Stimulated activated CD4-positive, alpha-beta T cell treated with anti-CD3 and anti-CD28 coated beads, Interleukin-2, amount 100 ng/mL, for 24 hours (primary cell): ENCODE data around the gene HHIPL1.
A peak's percentile ranks its signal among the peaks of the same experiment; 100 is the strongest.

Experiments used
- DNase-seq, 2 donors: peaks; one replicate each; pipeline ENCODE4 v3.0.0-alpha.2; 2020

Gene HHIPL1

DNA sequence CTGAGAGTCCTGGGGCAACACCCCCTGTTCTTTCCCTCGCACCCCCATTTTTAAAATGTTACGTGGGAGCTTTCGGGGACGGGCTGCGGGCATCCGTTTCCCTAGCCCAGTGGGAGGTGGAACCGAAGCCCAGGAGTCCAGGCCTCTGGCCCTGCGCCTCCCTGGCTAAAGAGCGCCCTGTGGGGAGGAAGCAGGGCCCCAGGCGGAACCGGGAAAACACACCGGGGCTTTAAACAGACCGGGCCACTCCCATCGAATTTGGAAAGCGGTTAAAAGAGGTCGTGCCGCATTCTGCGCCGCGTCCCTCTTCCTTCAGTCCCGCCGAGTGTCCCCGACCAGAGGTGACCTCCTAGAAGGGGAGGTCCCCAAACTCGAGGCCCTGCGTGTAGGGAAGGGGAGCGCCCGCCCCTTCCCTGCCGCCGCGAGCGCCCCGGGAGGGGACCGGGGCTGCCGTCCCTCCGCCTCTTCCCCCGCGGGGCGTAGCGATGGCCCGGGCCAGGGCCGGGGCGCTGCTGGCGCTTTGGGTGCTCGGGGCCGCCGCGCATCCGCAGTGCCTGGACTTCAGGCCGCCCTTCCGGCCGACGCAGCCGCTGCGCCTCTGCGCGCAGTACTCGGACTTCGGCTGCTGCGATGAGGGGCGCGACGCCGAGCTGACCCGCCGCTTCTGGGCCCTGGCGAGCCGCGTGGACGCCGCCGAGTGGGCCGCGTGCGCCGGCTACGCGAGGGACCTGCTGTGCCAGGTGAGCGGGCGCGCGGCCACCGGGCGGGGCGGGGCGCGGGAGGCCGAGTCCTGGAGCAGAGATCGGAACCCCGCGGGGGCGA is at the start of gene HHIPL1:
Gene HHIPL1 (plus strand): TSS at position 407 of the 822 bp plus-strand sequence. CDS start 79 bp downstream, at position 486.
- no peak for DNase-seq

DNA sequence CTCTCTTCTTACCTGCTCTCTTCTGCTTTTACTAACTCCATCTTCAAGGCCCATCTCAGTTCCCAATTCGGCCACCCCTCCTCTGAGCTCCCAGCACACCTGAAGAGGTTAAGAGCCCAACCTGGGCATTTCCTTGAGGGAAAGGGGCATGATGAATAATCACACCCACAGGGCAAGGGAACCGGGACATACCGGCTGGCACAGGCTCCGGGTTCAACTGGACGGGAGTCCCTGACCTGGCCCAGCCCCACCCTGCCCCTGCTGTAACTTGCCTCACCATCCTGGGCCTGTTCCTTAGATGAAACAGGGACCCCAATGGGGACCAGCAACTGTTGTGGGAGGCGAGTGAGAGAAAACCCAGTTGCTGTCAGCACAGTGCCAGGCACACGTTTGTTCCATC is 49.4 kb upstream of the HHIPL1 start:
- DNase-seq, result no peak

DNA sequence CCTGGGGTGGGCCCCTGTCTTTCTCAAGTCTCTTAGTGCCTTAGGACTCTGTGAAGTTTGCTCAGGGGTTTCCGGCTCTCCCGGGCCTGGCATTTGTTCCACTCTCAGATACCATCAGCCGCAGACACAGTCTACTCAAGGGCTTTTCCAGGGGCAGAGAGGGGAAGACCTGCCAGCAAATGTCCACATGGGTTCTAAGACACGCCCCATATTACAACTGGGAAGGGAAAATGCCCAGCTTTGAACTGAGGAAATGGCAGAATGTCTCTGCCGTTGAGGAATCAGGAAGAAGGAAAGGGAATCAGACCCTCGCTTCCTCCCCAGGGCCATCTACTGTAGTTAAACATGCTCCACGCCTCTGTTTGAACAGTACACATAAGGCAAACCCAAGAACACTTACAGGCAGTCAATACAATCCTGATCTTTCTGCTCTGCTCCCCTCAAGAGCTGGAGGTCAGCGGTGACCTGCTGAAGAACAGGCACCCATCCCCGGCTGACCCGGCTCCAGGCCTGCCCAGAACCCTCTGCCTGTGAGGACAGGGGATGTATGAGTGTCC is 48.8 kb upstream of the HHIPL1 start:
- DNase-seq, result no peak

DNA sequence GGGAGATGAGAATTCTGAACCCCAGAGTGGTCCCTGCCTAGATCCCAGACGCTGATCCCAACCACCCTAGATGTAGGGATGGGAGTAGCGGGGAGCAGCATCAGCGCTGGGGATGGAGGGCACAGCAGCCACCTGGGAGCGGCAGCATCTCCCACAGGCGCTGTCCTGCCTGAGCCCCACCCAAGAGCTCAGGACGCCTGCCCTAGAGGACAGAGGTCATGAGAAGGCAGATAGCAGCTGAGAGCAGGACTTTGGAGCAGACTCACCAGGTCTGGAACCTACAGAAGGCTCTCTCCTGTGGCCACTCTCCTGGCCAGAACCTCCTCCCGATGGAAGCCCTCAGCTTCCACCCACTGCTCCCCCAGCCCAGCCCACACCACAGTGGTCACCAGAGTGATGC is 48.2 kb upstream of the HHIPL1 start:
- no peak for DNase-seq

DNA sequence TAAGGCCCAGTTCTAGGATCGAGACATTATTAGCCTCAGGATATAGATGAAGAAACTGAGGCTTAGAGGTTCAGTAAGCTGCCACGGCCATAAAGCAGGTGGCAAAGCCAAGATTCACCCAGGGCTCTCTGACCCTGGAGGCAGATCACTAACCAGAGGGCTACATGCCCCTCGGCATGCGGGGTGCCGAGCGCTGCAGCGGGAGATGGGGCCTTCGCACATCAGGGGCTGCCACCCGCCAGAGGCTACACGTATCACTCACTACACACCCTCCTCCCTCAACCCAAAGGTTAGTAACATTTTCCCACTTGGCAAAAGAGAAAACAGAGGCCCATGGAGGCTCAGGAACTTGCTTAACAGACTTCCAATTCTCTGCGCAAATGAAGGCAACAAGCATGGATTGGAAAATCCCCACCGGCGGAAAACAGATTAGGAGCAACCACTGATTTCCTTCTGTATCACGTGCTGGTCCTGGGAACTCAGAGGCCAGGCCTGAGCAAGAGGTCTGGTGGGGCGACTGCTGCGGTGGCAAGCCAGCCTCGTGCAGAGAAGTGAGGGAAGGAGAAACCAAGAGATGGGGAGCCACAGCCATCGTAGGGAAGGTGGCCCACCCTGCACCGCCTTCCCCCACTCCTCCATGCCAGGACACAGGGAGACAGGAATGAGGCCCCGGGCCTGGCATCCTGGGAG is 46.9 kb upstream of the HHIPL1 start:
- no peak for DNase-seq

DNA sequence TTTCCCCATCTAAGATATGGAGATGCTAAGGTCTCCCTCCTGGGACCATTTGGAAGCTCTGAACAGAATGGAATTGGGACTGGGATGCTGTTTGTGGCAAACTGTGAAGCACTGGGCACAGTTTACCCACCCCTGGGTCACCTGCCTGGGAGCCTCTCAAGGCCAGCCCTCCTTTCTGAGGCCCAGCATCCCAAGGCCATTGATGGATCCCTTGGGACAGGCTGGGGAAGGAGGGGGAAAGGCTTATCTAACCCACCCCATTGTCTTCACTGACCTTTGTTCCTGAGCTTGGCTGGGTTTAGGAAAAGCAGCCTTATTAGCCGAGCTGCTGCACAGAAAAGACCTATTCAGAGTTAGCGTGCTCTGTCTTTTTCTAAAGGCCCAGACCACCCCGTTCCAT is 46.2 kb upstream of the HHIPL1 start:
- no peak for DNase-seq

DNA sequence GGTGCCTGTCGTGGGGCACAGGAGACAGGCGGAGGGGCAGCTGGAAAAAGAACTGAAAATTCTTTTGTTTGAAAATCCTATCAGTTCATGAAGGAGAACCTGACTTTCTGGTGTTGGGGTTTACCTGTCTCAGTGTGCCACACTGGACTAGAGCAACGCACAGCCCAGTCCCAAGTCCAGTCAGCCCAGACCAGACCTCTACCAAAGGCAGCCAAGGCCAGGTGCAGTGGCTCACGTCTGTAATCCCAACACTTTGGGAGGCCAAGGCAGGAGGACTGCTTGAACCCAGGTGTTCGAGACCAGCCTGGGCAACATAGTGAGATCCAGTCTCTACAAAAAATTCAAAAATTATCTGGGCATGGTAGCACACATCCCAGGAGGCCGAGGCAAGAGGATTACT is 45.5 kb upstream of the HHIPL1 start:
- DNase-seq, result no peak

DNA sequence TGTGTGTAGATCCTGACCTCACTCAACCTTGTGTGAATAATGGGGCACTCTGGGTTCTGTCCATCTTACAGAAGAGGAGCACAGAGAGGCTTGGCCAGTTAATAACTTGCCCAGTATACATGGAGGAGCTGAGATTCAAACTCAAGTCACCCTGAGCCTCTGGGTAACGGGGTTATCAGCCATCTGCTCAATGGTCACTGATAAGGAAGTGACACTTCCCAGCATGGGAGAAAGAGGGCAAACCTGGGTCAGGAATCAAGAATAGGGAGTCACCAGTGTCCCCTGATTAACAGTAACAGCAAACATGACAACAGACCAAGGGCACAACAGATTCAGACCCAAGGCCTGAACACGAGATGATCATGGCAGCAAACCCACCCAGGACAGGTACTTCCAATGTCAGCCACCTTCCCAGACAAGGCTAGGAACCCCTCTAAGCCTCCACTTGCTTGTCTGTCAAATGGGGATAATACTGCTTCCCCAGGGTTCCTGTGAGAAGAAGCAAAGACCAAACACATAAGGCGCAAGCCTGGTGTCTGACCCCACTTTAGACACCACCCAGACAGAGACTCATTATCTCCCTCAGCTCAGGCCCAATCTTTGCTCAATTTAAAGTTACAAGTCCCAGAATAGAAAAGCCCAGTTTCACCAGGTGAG is 44.6 kb upstream of the HHIPL1 start:
- DNase-seq, result no peak

DNA sequence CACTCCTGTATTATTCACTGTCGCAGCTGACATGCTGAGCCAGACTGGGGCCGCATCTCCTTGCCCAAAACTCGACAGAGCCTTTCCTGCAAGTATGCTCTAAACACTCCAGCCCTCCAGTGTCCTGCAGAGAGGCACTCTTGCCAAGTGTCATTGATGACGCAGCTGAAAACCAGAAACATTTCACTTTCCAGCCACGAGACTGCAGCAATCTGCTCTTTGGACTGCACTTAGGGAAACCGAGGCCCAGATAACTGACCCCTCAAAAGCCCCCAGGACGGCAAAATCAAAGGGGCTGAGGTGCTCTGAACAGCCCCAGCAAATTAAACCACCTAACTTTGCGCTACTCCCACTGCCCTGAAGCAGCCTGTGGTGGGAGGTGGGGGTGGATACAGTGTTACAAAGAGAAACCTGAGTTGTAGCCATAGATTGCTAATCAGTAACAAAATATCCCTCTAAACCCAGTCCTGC is 43.5 kb upstream of the HHIPL1 start:
- no peak for DNase-seq

DNA sequence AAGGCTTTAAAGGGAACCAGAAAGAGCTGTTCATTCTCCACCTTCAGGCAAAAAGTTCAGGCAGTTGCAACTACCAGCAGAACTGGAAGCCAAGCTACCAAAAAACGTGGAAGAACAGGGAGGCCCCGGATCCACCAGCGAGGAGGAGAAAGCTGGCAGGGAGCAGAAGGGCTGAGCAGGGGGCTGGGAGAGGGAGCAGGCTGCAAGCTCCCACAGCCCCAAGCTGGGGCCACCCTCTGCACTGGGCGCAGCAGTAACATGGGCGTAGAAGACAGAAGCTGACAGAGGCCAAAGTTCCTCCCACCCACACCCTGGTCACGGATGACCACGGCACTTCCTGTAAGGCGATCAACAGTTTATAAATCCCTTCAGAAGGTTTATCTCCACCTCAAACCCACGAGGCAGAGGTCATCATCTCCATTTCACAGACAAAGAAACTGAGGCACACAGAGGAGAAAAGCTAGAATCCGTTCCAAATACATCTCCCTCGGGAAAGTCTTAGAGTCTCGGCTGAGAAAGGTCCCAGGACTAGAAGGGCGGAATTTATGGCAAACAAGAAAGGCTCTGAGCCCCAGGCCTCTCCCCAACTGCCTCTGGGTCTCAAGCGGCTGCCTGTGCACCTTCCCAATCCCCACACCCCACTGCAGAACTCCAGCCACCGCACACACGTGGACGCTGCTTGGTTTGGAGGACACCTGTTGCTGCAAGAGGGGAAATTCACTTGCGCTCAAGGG is 42.7 kb upstream of the HHIPL1 start:
- DNase-seq, result no peak

DNA sequence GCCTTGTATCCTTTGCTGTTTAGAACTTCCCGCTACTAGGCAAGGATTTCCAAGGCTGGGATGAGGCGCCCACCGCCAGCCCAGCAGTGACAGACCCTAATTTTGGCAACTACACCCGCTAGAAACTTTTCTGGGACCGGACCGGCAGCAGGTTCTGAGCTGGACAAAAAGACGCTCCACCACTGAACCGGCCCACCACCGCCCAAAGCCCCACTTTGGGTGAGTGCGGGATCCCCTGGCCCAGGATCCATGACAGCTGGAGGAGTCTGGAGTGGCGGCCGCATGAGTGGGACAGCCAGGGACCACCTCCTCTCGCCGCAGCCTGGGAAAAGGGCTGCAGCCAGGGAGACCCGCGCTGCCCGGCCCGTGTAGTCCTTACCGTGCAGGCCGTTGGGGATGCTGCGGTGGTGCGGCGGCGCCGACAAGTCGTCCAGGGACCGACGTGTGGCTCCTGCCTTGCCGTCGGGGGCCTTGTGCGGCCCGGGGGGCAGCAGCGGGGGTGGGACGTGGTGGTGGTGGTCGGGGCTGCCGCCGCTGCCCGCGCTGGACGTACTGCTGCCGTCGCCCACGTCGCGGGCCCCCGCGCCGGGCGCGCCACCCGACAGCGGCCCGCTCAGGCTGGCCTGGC is 42.0 kb upstream of the HHIPL1 start:
- no peak for DNase-seq

DNA sequence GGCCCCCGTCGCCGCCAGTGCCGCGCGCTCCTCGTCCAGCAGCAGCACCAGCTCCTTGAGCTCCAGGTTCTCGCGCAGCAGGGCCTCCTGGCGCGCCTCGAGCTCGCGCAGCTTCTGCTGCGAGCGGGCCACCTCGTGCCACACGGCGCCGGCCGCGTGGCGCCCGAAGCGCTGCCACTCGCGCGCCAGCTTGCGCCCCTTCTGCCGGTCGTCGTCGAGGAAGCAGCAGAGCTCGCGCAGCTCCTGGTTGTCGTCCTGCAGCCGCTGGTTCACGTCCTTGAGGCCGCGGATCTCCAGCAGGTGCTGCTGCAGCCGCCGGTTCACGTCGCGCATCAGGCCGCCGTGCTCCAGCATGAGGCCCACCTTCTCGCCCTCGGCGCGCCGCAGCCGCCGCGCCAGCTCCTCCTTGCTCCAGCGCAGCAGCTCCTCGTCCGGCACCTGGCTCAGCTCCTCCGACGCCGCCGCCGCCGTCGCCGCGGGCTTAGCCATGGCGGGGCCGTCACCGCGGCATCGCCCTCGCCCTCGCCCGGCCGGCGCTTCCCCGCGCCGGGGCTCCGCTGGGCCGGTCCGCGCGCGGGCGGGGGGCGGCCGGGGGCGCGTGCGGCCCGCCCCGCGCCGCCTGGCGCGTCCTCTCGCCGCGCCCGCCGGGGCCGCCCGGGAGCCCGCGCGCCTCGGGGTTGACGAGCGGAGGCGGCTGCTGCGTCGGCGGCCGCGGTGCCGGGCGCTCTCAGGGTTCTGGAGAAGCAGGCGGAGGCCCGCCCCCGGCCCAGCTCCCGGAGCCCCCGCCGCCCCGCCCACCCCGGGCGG is 41.3 kb upstream of the HHIPL1 start, which contains the start of gene CCDC85C:
Gene CCDC85C (minus strand): TSS at position 737 of the 807 bp plus-strand sequence. CDS start 248 bp downstream, at position 489.
- peak; percentile 44 to 45 for DNase-seq

DNA sequence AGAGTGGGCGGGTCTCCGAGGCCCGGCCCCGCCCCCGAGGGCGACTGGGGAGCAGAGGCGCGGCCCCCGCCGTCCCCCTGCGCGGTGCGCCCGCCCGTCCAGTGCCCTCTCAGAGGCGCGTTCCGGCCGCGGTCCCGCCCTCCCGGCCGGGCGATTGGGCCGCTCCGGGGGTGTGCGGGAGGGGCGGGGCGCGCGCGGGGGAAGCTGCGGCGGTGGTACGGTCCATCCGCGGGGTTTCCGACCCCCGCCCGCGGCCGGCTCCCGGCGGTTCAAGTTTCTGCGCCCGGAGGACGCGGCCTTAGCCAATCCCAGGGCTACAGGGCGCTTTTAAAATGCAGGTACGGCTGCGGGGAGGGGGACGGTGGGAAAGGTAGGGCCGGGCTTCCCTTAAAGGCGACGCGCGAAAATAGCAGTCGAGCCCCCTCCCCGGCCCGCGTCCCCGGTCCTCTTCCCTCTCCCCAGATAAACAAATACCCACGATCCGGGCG is 40.6 kb upstream of the HHIPL1 start:
- peak; percentile 91 to 92 for DNase-seq

DNA sequence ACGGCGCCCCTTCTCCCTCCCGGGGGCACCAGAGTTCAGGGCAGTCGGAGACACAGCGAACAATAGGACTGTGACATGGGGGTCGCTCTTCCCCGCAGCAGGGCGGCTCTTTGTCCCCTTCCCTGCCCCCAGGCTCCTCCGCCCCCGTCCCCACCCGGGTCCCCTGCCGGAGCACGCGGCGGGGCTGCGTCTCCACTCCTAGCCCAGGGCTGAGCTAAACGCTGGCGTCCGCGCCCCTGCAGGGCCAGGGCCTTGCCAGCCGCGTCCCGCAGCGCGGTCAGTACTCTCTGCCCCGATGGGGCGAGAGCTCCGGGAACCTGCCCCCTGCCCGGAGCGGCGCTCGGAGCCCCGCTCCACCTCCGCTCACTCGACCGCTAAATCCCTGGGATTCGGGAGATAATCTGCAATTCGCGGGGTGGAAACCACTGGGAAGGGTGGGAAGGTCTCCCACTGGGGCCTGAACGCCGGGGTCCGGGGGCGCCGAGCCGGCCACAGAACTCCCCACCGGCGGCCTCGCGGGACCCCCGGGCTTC is 40.1 kb upstream of the HHIPL1 start:
- peak in 1 of 2 donors; percentile 35 for DNase-seq

DNA sequence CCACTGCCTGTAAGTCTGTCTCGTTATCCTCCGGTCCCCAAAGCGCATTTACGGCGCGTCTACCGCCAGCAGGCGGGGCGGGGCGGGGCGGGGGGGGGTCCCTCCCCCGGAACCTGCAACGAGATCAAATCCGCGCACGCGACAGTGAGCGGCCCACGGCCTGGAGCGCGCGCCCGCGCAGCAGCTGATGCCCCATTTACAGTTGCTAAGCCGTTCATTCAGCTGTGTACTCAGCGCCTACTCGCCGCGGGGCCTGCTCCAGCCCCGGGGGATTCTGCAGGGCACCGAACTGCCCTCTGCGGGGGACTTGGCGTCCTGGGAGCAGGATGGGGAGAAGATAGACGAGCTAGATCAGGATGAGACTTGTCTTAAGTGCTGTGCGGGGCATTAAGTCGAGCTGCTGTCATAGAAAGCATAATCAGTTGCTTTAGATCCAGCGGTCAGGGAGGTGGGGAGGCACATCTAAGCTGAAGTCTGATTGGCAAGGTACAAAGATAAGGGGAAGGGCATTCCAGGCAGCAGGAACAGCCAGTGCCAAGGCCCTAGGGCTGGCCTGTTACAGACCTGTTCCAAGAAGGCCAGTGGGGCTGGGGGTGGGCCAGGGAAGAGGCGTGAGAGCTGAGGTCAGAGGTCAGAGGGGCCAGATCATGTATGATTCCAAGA is 39.5 kb upstream of the HHIPL1 start:
- peak; percentile 76 to 78 for DNase-seq

DNA sequence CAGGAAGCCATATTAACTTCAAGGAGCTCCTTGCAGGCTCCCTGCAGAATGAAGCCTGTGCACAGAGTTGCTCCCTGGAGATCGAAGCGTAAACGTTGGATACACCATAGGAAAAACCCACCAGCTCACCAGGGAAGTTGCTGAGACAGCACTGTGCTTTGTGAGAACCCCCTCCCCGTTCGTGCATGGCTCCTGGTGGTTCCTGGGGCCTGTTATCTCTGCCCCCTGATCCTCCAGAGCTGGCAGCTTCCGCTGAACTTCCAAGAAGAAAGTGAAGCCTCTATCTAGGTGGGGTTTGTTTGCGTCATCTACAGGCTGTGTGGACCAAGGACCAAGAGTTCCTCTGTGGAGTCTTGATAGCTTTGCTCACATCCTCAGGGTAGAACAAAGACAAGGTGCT is 38.6 kb upstream of the HHIPL1 start:
- DNase-seq, result no peak

DNA sequence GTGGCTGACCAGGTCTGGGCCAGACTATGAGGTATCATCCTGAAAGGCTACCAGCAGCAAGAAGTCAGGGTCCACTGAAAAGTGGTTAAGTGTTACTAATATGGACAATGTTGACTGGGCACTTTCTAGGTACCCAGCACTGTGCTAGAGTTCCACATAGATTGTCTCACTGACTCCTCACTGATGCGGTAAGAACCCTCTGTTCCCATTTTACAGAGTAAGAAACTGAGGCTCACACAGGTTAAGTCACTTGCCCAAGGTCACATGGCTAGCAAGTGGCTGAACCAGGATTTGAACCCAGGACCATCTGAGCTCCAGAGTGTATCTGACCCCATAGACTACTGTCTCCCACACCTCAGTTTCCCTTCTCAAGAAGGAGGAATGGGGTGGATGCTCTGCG is 36.3 kb upstream of the HHIPL1 start:
- no peak for DNase-seq

DNA sequence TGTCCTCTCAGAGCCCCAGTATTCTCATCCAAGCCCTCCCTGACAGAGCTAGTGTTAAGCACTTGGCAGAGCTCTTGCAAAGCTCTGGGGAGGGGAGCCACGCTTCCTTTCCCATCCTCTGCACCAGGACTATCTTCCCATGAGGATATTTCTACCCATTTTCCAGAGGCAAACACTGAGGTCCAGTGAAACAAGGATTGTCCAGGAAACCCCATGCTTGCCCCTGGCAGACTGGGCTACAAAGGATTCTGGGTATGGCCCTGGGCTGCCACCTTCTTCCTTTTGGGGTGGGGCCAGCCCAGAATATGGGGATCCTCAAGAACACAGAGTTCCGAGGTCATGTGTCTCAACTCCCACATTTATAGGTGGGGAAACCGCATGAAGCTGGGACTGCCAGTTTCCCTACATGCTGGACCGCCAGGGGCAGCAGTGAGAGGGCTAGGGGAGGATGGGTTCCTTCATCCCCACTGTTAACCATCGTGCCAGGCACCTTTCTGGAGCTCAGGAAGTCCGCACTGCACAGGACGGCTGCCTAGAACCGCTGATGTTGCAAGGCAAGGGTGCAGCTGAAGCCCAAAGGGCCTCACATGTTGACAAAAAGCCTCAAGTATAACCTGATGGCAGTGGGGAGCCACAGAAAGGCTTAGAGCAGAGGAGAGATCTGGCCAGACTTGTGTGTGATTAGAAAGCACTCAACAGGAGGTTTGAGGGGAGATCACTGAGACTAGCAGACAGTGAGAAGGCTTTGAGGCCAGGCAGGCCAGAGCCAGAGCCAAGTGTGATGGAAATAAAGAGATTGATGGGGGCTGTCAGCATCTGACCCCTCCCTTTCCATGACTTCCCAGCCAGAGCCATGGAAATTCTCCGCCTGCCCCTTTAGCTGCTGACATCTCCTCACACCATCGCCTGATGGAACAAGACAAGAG is 35.4 kb upstream of the HHIPL1 start:
- peak in 1 of 2 donors; percentile 21 for DNase-seq

DNA sequence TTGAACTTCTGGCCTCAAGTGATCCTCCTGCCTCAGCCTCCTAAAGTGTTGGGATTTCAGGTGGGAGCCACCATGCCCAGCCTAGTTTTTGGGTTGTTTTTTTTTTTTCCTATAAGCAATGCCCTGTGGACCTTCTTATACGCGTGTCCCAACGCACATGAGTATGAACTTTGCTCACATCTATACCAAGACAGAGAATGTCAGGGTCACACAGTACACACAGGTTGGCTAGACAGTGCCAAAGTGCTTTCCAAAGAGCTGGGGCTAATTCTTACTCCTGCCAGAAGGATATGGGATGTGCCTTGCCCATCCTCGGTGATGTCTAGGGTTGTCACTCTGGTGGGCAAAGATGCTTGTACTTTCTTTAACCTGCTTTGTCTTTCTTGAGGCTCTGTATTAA is 33.3 kb upstream of the HHIPL1 start:
- DNase-seq, result no peak
